Cardiac muscle cell (in vitro differentiated cells and primary cell): ENCODE measurements around the gene RFPL4A. TPM values are rescaled to one million over a fixed set of nuclear protein-coding genes. Genes with fewer than 3 reads are reported as not detected.
"Not testable (repeated sequence)": the region's sequence is repeated elsewhere in the genome, so short reads cannot be mapped to it uniquely, and the experiment has no call there.

ENCODE experiments used
- DNase-seq, 2 donors: peaks; one replicate each; pipeline versions ENCODE4 v3.0.0 to v3.0.0-alpha.2; 2010 to 2017; ENCODE audit warnings: low read depth in 1 of 2, low spot score in 1 of 2
- H3K27ac ChIP-seq: fragments of 200-600 bp; sonication (generic); 2 replicates; pipeline ENCODE4 v1.5.1; 2016
- H3K27me3 ChIP-seq: fragments of 200-600 bp; sonication (generic); 2 replicates; pipeline ENCODE4 v1.6.0; 2016; ENCODE audit warnings: control low read depth
- H3K36me3 ChIP-seq: fragments of 200-600 bp; sonication (generic); 2 replicates; pipeline ENCODE4 v1.5.1; 2016; ENCODE audit warnings: control low read depth
- H3K4me1 ChIP-seq: fragments of 200-600 bp; sonication (generic); 2 replicates; pipeline ENCODE4 v1.8.1; 2017; ENCODE audit warnings: low read depth, mild to moderate bottlenecking, mixed run types
- H3K4me3 ChIP-seq: fragments of 200-600 bp; sonication (generic); 2 replicates; pipeline ENCODE4 v1.5.1; 2016; ENCODE audit warnings: mild to moderate bottlenecking
- H3K9me3 ChIP-seq: fragments of 200-600 bp; sonication (generic); 2 replicates; pipeline ENCODE4 v1.5.1; 2017; ENCODE audit warnings: low read depth, mild to moderate bottlenecking, control low read depth
- CTCF ChIP-seq: IDR thresholded peaks from 2 replicates; pipeline ENCODE4 v1.5.1; 2012; ENCODE audit warnings: low read depth, mild to moderate bottlenecking, low read length
- polyA plus RNA-seq: library from polyadenylated mRNA; unstranded; fragments of >200 nt; fragmentation: Nextera tagmentation; extraction: Ambion mirVana; gene quantifications from 2 replicates; pipeline ENCODE4 v1.2.1, GENCODE V29; 2016
- total RNA-seq: library from RNA; depleted of rRNA; stranded (reverse); fragments of >200 nt; gene quantifications from 2 replicates; pipeline ENCODE4 v1.2.3, GENCODE V29; 2016

Gene RFPL4A
- total and polyA plus RNA-seq, 2 experiments from 2014 or later: not detected

GRCh38 chr19:55753401-55753800 lies 5.5 kb upstream of the RFPL4A start:
- no peak overlapping the region for H3K4me3 ChIP-seq

GRCh38 chr19:55756808-55757207 lies 2.1 kb upstream of the RFPL4A start:
- H3K4me1 ChIP-seq, H3K27ac ChIP-seq, DNase-seq, H3K4me3 ChIP-seq, H3K36me3 ChIP-seq, H3K9me3 ChIP-seq, H3K27me3 ChIP-seq: not testable (repeated sequence)

More at GRCh38 chr19:55753401-55753800, 5.5 kb upstream of the RFPL4A start:
- Histone ChIP-seq H3K36me3 (no peaks in the 10 kb centered on the region), H3K27ac (no peak overlapping the region), H3K27me3 (no peaks in the 10 kb centered on the region), H3K4me1 (no peaks in the 10 kb centered on the region), H3K9me3 (peaks cover 4% of the 10 kb centered on the region)
- no peak for TF ChIP-seq CTCF
- no peak for DNase-seq

- DNase-seq: no peak
- no peak overlapping the region for H3K4me3 ChIP-seq
- no peak for TF ChIP-seq CTCF
- H3K36me3 ChIP-seq: no peaks in the 10 kb centered on the region
- no peaks in the 10 kb centered on the region for H3K9me3 ChIP-seq
- no peaks in the 10 kb centered on the region for H3K27me3 ChIP-seq
- H3K27ac ChIP-seq: no peak overlapping the region
- no peaks in the 10 kb centered on the region for H3K4me1 ChIP-seq
Observed at GRCh38 chr19:55766466-55766865, 7.6 kb downstream of the RFPL4A start.

- not testable (repeated sequence) for H3K27ac ChIP-seq, H3K4me1 ChIP-seq, H3K27me3 ChIP-seq, DNase-seq, H3K36me3 ChIP-seq, H3K4me3 ChIP-seq, H3K9me3 ChIP-seq
Observed at GRCh38 chr19:55768818-55769217, 9.9 kb downstream of the RFPL4A start, which contains the start of gene RFPL4AL1. Gene RFPL4AL1, plus strand, starts transcription at chr19:55769118. Its CDS starts 2,687 bp downstream, at chr19:55771805.

GRCh38 chr19:55769632-55770031 lies 10.7 kb downstream of the RFPL4A start:
- H3K4me3 ChIP-seq, H3K27ac ChIP-seq, DNase-seq, H3K27me3 ChIP-seq, H3K36me3 ChIP-seq, H3K4me1 ChIP-seq, H3K9me3 ChIP-seq: not testable (repeated sequence)

- H3K4me1 ChIP-seq: no peaks in the 10 kb centered on the region
- H3K36me3 ChIP-seq: no peaks in the 10 kb centered on the region
- H3K27ac ChIP-seq: no peak overlapping the region
- H3K4me3 ChIP-seq: no peak overlapping the region
- no peaks in the 10 kb centered on the region for H3K27me3 ChIP-seq
- H3K9me3 ChIP-seq: no peaks in the 10 kb centered on the region
- no peak for DNase-seq
- TF ChIP-seq CTCF: no peak
Observed at GRCh38 chr19:55777528-55777927, 18.6 kb downstream of the RFPL4A start.

- Histone ChIP-seq H3K4me1 (no peaks in the 10 kb centered on the region), H3K4me3 (no peak overlapping the region), H3K36me3 (no peaks in the 10 kb centered on the region), H3K27ac (no peak overlapping the region), H3K9me3 (no peaks in the 10 kb centered on the region), H3K27me3 (no peaks in the 10 kb centered on the region)
- no peak for TF ChIP-seq CTCF
- no peak for DNase-seq
Observed at GRCh38 chr19:55778331-55778730, 19.4 kb downstream of the RFPL4A start.
